ENCODE measurements around the gene RNASE7.

RNASE7 gene

DNA sequence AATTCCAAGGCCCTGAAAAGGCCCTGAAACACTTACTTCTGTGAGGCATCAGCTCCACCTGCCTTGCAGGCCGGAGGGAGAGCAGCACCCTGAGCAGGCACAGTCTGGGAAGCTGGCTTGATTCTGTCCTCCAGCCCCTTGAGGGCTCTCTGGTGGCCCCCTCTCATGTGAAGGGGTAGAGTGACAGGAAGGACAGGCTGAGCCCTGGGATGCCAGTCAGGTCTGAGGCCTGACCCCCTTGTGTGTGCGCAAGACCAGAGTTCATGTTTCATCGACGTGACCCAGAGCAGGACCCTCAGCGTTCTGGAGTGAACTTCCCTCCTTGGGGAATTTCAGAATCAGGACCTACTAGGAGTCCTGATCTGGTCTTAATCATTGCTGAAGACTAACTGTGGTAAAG is 16.7 kb downstream of the RNASE7 start:
- Histone ChIP-seq H3K36me3 (ENCODE audit: insufficient read depth, low read length) (no peaks in the 10 kb centered on the region), H3K9me3 (ENCODE audit: insufficient read depth, low read depth, low read length) (no peaks in the 10 kb centered on the region), H3K4me3 (ENCODE audit: low read length) (no peak overlapping the region), H3K4me1 (ENCODE audit: insufficient read depth, low read length) (peaks cover 12% of the 10 kb centered on the region), H3K27me3 (ENCODE audit: insufficient read depth, low read length) (no peaks in the 10 kb centered on the region), H3K9ac (ENCODE audit: low read depth, low read length) (no peak overlapping the region), H3K27ac (ENCODE audit: low read depth, low read length) (no peak overlapping the region)
- WGBS = 90% methylated on average over 5 of the region's 5 CpGs

DNA sequence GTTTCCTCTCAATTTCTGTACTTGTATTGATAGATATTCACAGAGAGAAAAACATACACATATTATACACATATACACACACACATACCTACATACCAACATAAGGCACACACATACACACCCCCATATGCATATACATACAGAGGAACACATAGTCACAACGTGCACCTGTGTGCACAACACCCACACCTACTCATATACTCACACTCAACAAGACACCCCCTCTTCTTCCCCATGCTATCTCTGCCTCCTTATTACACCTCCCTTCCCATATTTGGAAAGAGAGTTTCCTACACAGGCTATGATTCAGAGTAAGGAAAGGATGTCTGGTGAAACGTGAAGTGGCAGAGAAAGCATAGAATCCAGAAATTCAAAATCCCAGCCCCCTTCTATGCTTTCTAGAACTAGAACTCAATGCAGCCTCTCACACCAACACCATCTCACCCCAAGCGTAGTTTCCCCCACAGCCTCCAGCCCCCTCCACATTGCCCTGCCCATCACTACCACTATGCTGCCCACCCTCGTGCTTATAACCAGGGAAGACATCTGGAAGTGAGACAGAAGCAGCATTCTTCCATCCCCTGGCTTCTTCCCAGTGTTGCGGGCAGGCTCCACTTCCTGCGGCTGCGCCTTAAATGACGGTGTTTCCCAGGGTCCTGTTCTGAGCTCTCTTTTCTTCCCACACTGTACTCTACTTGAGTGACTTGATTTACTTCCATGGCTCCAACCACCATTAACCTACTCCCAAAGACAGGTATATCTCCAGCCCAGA is 17.9 kb downstream of the RNASE7 start:
- WGBS = 89% methylated on average over 8 of the region's 8 CpGs
- Histone ChIP-seq H3K4me1 (ENCODE audit: insufficient read depth, low read length) (peaks cover 13% of the 10 kb centered on the region), H3K36me3 (ENCODE audit: insufficient read depth, low read length) (no peaks in the 10 kb centered on the region)

DNA sequence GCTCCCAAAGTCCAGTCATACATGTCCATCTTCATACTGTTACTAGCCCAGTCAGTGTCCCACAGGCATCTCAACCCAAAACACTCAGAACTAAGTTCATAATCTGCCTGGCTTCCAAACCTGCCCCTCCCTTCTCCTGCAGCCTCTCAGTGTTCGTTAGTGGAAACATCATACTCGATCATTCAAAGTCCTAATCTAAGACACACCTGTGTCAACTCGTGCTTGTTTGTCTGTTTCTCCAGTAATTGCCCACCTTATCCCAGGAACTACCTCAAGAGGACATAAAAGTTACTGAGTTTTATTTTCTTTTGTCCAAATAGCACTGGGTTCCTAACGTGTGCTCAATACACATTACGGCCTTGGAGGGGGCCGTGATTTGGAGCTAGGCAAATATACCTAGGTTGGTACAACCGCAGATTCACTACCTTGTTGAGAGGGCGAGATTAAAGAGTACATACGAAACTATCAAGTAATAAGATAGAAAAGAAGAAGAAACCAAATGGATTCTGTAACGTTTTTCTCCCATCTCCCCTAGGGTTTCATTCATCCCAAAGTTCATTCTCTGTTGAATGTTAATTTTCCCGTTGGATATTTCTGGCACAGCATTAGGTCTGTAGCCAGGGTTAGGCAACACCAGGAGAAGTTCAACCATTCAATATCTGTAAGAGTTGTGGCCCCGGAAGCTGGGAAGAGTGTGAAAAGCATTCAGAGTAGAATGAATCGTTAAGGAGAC is 18.6 kb downstream of the RNASE7 start:
- H3K9me3 ChIP-seq (ENCODE audit: insufficient read depth, low read depth, low read length) = no peaks in the 10 kb centered on the region
- no peak overlapping the region for H3K4me3 ChIP-seq (ENCODE audit: low read length)
- WGBS = 84% methylated on average over 13 of the region's 13 CpGs
- H3K27me3 ChIP-seq (ENCODE audit: insufficient read depth, low read length) = no peaks in the 10 kb centered on the region
- H3K27ac ChIP-seq (ENCODE audit: low read depth, low read length) = no peak overlapping the region
- no peaks in the 10 kb centered on the region for H3K36me3 ChIP-seq (ENCODE audit: insufficient read depth, low read length)
- H3K4me1 ChIP-seq (ENCODE audit: insufficient read depth, low read length) = peaks cover 12% of the 10 kb centered on the region
- H3K9ac ChIP-seq (ENCODE audit: low read depth, low read length) = no peak overlapping the region

More for the DNA sequence above, 17.9 kb downstream of the RNASE7 start:
- no peak overlapping the region for H3K9ac ChIP-seq (ENCODE audit: low read depth, low read length)
- H3K4me3 ChIP-seq (ENCODE audit: low read length) = no peak overlapping the region
- no peak overlapping the region for H3K27ac ChIP-seq (ENCODE audit: low read depth, low read length)
- H3K9me3 ChIP-seq (ENCODE audit: insufficient read depth, low read depth, low read length) = no peaks in the 10 kb centered on the region
- H3K27me3 ChIP-seq (ENCODE audit: insufficient read depth, low read length) = no peaks in the 10 kb centered on the region

GRCh38 chr14:21061347-21061668 is 19.1 kb downstream of the RNASE7 start:
- no peak overlapping the region for H3K9ac ChIP-seq (ENCODE audit: low read depth, low read length)
- no peak overlapping the region for H3K4me3 ChIP-seq (ENCODE audit: low read length)
- no peaks in the 10 kb centered on the region for H3K36me3 ChIP-seq (ENCODE audit: insufficient read depth, low read length)
- WGBS = 88% methylated on average over 3 of the region's 3 CpGs
- peaks cover 10% of the 10 kb centered on the region for H3K4me1 ChIP-seq (ENCODE audit: insufficient read depth, low read length)
- H3K9me3 ChIP-seq (ENCODE audit: insufficient read depth, low read depth, low read length) = no peaks in the 10 kb centered on the region
- H3K27me3 ChIP-seq (ENCODE audit: insufficient read depth, low read length) = no peaks in the 10 kb centered on the region
- H3K27ac ChIP-seq (ENCODE audit: low read depth, low read length) = no peak overlapping the region

DNA sequence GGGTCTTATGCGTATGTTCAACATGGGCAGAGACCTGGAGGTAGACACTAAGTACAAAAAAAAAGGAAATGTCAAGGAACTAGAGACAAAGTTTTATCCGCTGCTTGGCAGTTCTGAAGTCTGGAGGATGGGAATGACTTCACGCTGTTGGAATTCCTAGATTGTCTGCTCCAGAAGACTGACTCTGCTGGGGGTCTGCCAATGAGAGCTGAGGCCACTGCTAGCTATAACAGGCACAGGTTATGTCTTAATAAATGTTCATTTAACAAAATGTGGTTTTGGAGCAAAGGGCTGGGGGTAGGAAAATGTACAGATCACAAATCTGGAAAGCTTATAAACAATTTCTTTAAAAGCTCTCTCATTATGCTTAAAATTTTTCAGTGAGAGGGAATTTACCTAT is 21.3 kb downstream of the RNASE7 start:
- Histone ChIP-seq H3K36me3 (ENCODE audit: insufficient read depth, low read length) (no peaks in the 10 kb centered on the region), H3K4me3 (ENCODE audit: low read length) (no peak overlapping the region), H3K27ac (ENCODE audit: low read depth, low read length) (no peak overlapping the region), H3K4me1 (ENCODE audit: insufficient read depth, low read length) (peaks cover 10% of the 10 kb centered on the region), H3K9me3 (ENCODE audit: insufficient read depth, low read depth, low read length) (no peaks in the 10 kb centered on the region), H3K9ac (ENCODE audit: low read depth, low read length) (no peak overlapping the region), H3K27me3 (ENCODE audit: insufficient read depth, low read length) (peaks cover 12% of the 10 kb centered on the region)
- WGBS = 62% methylated on average over 3 of the region's 3 CpGs

GRCh38 chr14:21066882-21067502 is 24.8 kb downstream of the RNASE7 start:
- no peak overlapping the region for H3K27ac ChIP-seq (ENCODE audit: low read depth, low read length)
- no peak overlapping the region for H3K4me3 ChIP-seq (ENCODE audit: low read length)
- peaks cover 13% of the 10 kb centered on the region for H3K4me1 ChIP-seq (ENCODE audit: insufficient read depth, low read length)
- H3K9me3 ChIP-seq (ENCODE audit: insufficient read depth, low read depth, low read length) = no peaks in the 10 kb centered on the region
- no peak overlapping the region for H3K9ac ChIP-seq (ENCODE audit: low read depth, low read length)
- 84% methylated on average over 5 of the region's 7 CpGs for WGBS
- no peaks in the 10 kb centered on the region for H3K36me3 ChIP-seq (ENCODE audit: insufficient read depth, low read length)
- H3K27me3 ChIP-seq (ENCODE audit: insufficient read depth, low read length) = peaks cover 17% of the 10 kb centered on the region

DNA sequence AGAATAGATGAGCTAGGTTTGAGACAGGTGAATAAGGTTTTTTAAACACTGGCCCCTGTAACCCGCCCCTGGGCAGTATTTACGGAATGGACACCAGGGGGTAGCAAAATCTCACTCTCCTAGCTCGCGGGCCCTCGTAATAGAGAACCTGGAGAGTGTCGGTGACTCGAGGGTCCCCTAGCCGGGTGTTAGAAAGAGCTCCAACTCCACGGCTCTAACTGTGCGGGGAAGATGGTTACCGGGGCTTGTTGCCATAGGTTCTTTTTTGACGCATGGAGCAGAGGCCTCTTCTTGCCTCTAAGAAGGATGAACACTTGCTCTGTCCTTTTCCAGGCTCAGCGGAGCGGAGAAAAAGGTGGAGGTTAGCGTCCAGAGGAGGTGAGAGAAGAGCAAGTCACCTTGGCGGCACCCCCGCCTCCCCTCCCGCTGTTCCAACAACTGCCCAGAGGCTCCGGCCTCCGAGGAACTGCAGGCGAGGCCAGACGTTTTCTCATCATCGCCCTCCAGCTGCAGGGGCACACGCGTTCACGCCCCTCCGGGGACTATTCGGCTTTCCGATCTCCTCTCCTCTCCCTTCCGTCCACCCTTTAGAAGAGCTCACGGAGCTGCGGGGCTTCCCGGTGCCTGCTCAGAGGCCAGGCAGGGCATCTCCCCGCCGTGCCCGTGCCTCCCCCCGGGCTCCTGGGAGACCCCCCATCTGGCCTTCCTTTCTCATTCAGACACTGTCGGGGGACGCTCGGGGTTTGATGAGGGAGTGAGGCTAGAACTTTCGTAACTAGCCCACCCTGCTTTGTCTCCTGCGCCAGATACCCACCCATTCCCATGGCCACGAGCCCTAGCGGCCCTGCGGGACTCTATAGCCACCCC is 26.6 kb downstream of the RNASE7 start:
- Histone ChIP-seq H3K27me3 (ENCODE audit: insufficient read depth, low read length) (peaks cover 17% of the 10 kb centered on the region), H3K36me3 (ENCODE audit: insufficient read depth, low read length) (peaks cover 15% of the 10 kb centered on the region), H3K4me1 (ENCODE audit: insufficient read depth, low read length) (peaks cover 16% of the 10 kb centered on the region), H3K4me3 (ENCODE audit: low read length) (peak overlapping the region; percentile 80), H3K9ac (ENCODE audit: low read depth, low read length) (peak overlapping the region; percentile 76), H3K9me3 (ENCODE audit: insufficient read depth, low read depth, low read length) (no peaks in the 10 kb centered on the region), H3K27ac (ENCODE audit: low read depth, low read length) (peak overlapping the region; percentile 52)
- under 1% methylated on average over 45 of the region's 45 CpGs for WGBS

DNA sequence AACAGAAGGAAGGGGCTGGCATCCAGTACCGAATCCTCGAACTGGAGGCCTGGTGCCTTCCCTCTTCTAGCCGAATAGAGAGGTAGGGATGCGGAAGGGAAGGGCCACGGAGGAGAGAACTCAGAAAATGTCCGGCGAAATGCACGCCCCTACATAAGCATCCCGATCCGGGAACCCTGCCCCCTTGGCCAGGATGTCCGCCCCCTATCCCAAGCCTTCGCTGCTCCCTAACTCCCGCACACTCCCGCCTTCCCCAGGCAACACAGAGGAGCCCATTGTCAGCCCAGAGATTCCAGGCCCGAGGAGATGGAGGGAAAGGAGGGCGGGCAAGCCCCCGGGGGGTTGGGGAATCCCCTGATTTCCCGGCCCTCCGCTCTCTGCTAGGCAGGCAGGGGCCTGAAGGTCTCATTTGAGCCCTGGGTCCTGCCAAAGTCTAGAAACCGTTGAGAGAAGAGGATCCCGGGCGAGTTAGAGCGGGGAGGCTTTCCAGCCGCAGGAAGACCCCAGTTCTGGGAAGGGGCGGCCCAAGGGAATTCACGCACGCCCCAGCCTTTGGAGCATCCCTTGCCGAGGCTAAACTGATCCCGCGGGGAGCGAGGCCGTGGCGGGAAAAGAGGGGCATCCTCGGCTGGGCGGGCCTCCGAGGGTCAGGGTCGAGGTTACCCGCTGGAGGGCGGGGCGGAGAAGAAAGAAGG is 27.4 kb downstream of the RNASE7 start:
- peak overlapping the region; percentile 81 for H3K27ac ChIP-seq (ENCODE audit: low read depth, low read length)
- peak overlapping the region; percentile 76 for H3K9ac ChIP-seq (ENCODE audit: low read depth, low read length)
- WGBS = under 1% methylated on average over 38 of the region's 40 CpGs
- H3K4me3 ChIP-seq (ENCODE audit: low read length) = peak overlapping the region; percentile 80
- H3K9me3 ChIP-seq (ENCODE audit: insufficient read depth, low read depth, low read length) = no peaks in the 10 kb centered on the region
- H3K4me1 ChIP-seq (ENCODE audit: insufficient read depth, low read length) = peaks cover 14% of the 10 kb centered on the region
- H3K27me3 ChIP-seq (ENCODE audit: insufficient read depth, low read length) = peaks cover 17% of the 10 kb centered on the region
- H3K36me3 ChIP-seq (ENCODE audit: insufficient read depth, low read length) = peaks cover 22% of the 10 kb centered on the region

DNA sequence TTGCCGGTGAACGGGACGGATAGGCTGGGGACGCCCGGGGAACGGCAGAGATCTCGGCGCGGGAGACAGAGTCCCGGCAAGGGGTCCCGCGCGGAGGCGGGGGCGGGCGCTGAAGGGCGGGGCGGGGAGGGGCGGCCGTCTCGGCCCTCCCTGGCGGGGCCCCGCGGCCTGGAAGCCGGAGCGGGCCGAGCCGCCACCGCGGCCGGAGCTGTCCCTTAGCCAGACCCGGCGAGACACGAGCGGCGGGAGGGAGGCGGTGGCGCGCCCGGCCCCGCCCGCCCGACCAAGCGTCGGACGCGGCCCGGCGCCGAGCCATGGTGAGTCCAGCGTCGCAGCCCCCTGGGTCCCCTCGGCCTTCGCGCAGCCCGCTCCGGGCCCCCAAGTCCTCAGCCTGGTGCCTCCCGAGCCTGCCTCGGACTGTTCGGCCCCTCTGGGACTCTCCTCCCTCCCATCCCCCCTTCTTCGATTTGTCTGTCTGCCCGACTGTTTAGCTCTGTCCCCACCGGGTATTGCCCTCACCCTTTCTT is 28.0 kb downstream of the RNASE7 start, which contains the start of gene ARHGEF40:
Gene ARHGEF40, plus strand, starts transcription at position 222 of the 527 bp plus-strand sequence. Its CDS starts 93 bp downstream, at position 315.
- peak within 1 kb of the TSS; percentile 76 for H3K9ac ChIP-seq (ENCODE audit: low read depth, low read length)
- WGBS = under 1% methylated on average over 63 of the region's 63 CpGs
- no peaks in the 10 kb centered on the region for H3K9me3 ChIP-seq (ENCODE audit: insufficient read depth, low read depth, low read length)
- peaks cover 14% of the 10 kb centered on the region for H3K4me1 ChIP-seq (ENCODE audit: insufficient read depth, low read length)
- peak within 1 kb of the TSS; percentile 80 for H3K4me3 ChIP-seq (ENCODE audit: low read length)
- peaks cover 28% of the 10 kb centered on the region for H3K36me3 ChIP-seq (ENCODE audit: insufficient read depth, low read length)
- H3K27ac ChIP-seq (ENCODE audit: low read depth, low read length) = peak within 1 kb of the TSS; percentile 90
- peaks cover 17% of the 10 kb centered on the region for H3K27me3 ChIP-seq (ENCODE audit: insufficient read depth, low read length)

GRCh38 chr14:21070610-21071224 is 28.6 kb downstream of the RNASE7 start:
- Histone ChIP-seq H3K27me3 (ENCODE audit: insufficient read depth, low read length) (peaks cover 17% of the 10 kb centered on the region), H3K4me3 (ENCODE audit: low read length) (peak overlapping the region; percentile 80), H3K36me3 (ENCODE audit: insufficient read depth, low read length) (peaks cover 34% of the 10 kb centered on the region), H3K9me3 (ENCODE audit: insufficient read depth, low read depth, low read length) (no peaks in the 10 kb centered on the region), H3K27ac (ENCODE audit: low read depth, low read length) (peak overlapping the region; percentile 90), H3K9ac (ENCODE audit: low read depth, low read length) (peak overlapping the region; percentile 69), H3K4me1 (ENCODE audit: insufficient read depth, low read length) (peaks cover 14% of the 10 kb centered on the region)
- WGBS = under 1% methylated on average over 23 of the region's 23 CpGs

All from HUES64 (cell line).